Measurements from ENCODE around the gene CLDN1.

CLDN1 gene, protein sequence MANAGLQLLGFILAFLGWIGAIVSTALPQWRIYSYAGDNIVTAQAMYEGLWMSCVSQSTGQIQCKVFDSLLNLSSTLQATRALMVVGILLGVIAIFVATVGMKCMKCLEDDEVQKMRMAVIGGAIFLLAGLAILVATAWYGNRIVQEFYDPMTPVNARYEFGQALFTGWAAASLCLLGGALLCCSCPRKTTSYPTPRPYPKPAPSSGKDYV

DNA sequence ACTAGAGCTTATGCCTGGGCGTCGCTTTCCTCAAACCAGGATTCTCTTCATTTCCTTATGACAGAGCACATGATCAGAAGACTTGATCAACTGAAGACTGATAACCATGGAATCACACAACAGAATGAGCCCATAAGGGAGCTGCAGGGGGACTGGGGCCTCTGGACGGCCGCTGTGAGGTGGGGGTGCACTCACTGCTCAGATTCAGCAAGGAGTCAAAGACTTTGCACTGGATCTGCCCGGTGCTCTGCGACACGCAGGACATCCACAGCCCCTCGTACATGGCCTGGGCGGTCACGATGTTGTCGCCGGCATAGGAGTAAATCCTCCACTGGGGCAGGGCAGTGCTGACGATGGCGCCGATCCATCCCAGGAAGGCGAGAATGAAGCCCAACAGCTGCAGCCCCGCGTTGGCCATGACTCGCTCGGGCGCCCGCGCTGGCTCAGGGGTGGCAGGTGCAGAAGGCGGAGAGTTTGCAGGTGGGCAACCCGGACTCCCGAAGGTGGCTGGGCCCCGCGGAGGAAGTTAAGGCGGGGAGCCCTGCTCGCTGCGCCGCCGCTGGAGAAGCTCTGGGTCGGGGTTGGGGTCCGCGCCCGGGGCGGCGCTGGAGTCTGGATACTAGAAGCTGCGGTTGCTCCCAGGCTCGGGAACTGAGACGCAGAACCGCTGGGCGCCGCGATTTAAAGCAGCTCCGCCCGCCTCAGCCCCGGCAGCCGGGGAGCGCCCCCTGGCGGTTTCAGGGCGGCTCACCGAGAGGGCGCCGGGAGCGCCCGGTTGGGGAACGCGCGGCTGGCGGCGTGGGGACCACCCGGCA lies at the start of gene CLDN1:
Gene CLDN1 (minus strand): TSS at position 658 of the 815 bp plus-strand sequence. CDS start 240 bp downstream, at position 418.
- DNase-seq (ENCODE audit: low spot score), result peak; percentile 91

DNA sequence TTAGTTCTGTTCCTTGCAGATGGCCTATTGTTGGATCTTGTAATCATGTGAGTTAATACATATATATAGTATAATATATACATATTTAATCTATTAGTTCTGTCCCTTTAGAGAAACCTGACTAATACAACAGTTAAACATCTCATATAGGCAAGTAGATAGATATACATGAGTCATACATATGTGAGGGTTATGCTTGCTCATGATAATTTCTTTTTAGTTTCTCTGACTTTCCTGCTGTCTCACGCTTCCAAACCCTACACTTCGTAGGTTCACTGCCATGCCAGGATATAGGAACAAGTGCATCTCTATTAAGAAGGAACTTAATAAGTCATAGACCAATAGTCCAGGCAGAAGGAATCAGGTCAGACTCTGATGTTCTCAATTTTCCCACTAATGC lies 48.9 kb upstream of the CLDN1 start:
- no peak for DNase-seq (ENCODE audit: low spot score)

DNA sequence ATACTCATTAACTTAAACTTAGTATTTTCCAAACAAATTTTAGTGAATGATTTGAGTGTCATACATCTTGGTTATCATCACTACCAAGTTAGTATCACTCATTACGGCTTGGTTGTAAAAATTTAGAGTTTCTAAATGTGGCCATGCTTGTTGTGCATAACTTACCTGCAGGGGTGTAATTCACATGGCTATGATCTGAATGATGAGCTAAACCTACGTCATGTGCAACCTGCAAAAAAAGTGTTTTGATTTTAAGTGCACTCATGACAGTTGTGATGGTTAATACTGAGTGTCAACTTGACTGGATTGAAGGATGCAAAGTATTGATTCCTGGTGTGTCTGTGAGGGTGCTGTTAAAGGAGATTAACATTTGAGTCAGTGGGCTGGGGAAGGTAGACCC lies 48.1 kb upstream of the CLDN1 start:
- no peak for DNase-seq (ENCODE audit: low spot score)

DNA sequence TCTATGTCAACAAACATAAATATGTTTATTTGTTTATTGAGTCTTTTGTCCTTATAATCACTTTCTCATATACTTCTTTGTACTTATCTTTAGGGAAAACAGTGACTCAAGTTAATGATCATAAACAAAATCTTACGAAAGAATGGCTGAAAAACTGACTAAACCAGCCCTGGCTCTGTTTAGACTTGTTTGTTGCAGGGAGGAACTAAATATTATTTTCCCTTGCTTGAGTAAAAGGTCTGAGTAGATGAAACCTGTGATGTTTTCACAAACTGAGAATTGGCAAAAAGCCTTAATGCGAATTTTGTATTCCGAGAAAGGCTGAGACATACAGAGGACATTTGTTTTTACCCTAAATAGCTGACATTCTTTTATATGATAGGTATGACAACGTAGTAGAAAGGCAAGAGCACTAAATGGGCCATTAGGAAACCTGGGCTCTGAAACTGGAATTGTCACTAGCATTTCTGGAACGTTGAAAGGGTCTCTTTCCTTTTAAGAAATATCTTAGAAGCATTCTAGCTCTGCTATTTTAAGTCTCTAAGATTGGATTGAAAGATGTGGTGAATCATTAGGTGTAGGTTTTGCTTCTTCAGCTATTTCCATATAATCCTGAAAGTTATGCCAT lies 47.5 kb upstream of the CLDN1 start:
- no peak for DNase-seq (ENCODE audit: low spot score)

DNA sequence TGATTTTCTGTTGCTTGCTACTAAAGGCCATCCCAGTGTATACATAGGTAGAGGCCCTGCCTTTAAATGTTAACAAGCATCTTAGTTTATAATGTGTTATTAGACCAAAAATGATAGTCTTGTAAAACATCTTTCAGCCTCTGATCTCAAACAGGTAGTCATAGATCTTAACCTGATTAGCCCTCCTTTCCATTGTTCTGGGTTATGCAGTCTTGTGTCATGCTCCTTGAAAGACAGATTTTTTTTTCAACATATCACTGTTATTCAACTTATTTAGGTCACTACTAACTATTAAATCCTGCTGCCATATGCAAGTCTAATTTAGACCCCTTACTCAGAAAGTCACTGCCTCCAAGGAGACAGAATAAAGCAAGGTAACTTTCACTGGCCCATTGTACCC lies 46.6 kb upstream of the CLDN1 start:
- DNase-seq (ENCODE audit: low spot score), result no peak

DNA sequence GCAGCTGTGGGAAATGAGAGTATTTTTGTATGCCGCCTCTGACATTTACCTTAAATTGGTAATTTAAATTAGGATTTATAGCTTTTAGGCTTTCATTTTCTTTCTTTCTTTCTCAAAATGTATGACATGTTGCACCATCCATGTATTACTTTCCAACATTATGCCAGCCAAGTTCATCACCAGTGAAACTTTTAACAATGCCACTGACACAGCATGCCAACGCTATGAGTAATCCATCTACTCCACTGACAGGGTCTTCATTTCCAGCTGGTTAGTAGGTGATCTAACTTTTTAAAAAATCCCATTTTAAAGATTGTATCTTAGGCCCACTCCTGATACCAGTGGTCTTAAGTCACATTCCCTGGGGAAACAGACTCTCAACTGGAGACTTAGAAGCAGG lies 43.9 kb upstream of the CLDN1 start:
- DNase-seq (ENCODE audit: low spot score), result no peak

DNA sequence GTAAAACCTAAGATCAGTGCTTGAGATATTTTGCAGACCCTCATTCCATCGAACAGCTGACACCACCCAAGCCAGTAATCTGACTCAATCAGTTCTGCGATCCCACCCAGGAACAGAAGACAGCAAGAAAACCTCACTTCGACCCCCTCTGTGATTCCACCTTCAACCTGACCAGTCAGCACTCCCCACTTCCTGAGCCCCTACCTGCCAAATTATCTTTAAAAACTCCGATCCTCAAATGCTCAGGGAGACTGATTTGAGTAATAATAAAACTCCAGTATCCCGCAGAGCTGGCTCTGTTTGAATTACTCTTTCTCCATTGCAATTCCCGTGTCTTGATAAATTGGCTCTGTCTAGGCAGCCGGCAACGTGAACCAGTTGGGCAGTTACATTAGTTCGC lies 40.0 kb upstream of the CLDN1 start:
- no peak for DNase-seq (ENCODE audit: low spot score)

DNA sequence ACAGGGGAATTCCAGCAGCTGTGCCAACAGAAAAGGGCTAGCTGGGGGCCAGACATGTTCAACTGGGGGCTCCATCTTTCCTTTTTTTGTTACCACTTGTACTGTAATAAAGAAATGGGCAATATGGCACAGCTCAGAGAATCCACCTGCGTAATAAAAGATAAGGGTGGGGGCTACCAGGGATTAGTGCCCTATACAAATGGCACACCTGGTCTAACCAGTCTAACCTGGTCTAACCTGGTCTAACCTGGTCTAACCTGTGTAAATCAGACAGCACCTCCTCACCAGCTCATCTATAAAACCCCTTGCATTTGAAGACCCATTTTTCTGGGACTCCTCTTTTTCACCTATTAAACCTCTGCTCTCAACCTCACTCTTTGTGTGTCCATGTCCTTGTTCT lies 39.5 kb upstream of the CLDN1 start:
- DNase-seq (ENCODE audit: low spot score), result no peak

DNA sequence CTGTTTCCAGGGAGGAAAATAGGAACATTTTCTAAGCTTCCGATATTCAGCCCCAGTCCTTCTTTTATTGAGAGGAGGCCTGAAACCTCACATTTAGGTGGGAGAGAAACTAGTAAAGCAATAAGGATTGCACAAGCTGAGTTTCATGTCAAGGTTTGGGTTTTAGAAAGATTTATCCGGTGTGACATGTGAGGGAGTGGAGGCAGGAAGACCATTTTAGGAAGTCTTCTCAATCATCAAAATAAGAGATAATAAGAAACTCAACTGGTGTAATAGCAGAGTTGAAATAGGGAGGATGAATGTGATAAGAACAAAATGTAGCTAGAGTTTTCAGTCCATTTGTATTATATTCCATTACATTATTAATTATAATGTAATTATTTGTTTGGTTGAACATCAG lies 38.0 kb upstream of the CLDN1 start:
- no peak for DNase-seq (ENCODE audit: low spot score)

DNA sequence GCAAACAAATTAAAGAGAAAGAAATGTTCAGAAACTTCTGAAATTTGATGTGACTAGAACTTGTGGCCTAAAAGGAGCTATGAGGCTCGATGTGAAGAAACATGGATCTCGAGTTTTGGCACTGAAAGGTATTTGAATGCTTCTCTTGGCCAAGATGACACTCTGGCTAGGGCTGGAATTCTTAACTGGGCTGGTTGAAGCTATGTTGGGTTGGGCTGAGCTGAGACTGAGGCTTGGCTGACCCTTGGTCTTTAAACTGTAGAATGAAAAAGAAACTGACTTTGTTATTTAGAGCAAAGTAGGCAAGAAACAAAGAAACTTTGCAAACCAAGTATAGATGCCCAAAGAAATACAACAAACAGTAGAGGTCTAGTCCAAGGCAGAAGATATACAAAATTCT lies 37.6 kb upstream of the CLDN1 start:
- DNase-seq (ENCODE audit: low spot score), result no peak

DNA sequence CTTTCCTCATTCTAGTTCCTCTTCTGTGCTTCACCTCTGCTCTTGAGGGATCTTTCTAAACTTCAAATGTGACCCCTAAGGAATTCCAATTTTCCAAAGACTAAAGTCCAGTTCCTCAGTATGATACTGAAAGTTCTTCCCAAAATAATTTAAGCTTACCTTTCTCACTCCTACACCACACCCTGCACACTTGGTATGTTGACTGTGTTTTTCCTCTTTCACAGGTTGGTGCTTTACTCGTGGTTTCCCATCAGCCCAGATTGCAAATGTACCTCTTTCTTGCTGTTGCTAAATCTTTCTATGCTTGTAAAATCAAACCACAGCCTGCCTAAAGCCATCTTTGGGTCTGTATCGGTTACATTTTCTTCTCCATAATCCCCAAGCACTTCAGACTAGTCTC lies 35.2 kb upstream of the CLDN1 start:
- DNase-seq (ENCODE audit: low spot score), result no peak

DNA sequence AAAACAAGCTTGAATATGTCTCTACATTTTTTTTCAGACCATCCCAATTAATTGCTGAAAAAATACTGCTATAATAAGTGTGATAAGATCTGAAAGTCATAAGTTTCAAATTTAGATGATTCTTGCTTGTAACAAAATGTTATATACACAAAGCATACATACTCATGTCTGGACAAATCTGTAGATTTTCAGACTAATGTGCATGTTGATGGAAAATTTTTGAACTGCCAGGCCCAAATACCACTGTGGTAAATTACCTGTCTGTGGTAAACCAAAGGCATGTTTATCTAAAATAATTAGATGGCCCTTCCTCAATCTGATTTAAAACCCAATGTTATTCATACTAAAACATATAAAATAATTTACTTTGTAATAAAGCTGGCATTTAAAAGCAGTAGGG lies 34.0 kb upstream of the CLDN1 start:
- no peak for DNase-seq (ENCODE audit: low spot score)

DNA sequence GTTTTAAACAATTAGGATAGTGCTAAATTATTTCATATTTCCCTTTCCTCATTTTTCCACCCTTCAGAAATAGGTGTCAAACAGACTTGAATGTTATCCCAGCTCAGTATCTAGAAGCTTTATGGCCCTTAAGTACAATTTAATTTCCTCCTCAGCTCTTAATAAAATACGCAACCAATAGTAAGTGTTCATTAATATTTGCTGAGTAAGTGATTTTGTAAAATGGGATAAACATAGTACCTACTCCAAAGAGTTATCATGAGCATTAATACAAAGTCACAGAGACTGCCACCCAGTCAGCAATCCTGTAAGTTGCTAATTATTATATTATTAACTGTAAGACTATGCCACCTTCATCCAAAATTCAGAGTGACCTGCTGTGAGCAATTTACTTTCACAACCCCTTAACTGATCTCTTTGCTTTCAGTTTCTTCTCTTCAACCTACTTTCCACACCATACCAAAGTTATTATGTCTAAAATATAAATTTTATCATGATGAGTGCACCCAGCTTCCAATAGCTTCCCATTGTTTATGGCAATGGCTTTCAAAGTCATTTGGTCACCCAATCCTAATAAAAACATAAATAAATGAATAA lies 30.7 kb upstream of the CLDN1 start:
- DNase-seq (ENCODE audit: low spot score), result no peak

DNA sequence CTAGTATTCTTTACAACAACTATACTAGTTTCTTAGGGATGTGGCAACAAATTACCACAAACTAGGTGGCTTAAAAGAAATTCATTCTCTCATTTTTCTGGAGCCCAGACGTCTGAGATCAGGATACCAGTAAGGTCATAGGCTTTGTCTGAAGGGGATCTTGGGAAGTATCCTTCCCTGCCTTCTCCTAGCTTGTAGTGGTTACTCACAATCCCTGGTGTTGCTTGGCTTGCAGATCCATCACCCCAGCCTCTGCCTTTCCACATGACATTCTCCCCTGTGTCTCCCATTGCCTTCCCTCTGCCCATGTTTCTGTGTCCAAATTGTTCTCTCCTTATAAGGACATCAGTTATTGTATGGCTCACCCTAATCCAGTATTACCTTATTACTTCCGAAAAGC lies 24.3 kb upstream of the CLDN1 start:
- no peak for DNase-seq (ENCODE audit: low spot score)

DNA sequence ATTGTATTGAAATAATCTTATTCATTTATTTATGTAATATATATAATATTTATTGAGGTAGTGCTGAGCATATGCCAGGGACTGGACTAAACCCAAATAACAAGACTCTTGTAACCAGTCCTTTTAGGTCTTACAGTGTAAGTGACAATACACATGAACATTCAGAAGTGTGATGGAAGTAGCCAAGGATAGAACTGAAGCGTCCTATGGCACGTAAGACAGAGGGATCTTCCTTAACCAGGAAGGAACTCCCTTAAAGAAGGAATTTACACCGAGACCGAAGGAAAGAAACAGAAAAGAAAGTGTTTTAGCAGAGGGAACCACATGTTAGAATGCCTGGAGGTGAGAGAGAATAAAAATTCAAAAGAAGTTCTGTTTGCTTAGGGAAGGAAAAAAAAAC lies 23.6 kb upstream of the CLDN1 start:
- no peak for DNase-seq (ENCODE audit: low spot score)

DNA sequence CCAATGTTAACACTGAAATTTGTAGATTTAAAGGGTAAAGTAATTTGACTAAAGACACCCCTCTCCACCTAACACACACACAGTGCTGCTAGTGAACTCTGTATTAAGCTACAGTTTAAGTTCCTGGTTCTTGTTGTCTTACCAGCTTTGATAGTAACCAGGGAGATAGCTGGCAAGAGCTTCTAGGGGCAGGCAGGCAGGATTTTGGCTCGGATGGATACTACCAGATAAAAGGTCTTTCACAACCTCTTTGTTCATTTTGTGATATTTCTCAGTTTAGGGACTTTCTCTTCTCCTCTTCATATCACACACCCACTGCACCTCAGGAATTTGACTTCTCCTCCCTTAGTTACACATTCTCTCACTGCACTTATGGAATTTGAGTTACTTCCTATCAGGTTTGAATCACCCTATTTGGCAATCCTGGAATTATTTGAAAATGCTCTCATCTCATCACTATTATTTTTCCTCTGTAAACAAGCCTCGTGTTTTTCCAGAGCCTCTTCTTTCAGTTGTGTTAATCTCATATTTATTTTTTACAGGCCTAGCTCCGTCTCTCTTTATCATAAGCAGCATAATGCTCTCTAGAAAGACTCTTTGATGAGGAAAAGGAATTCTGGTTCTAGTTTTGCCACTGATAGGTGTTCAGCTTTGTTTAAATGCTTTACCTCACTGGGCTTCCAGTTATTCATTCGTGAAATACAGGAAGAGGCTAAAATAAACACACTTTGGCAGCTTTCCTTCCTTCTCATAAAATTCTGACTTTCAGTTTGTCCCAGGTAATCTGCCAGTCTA lies 23.0 kb upstream of the CLDN1 start:
- no peak for DNase-seq (ENCODE audit: low spot score)

DNA sequence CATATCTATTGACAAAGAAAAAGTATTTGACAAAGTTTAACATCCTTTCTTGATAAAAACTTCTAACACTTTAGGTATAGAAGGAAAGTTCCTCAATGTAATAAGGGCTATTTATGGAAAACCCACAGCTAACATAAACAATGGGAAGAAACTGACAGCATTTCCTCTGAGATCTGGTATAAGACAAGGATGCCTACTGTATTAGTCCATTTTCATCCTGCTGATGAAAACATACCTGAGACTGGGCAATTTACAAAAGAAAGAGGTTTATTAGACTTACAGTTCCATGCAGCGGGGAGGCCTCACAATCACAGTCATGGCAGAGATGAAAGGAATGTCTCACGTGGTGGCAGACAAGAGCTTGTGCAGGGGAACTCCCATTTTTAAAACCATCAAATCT lies 17.8 kb upstream of the CLDN1 start:
- DNase-seq (ENCODE audit: low spot score), result no peak

DNA sequence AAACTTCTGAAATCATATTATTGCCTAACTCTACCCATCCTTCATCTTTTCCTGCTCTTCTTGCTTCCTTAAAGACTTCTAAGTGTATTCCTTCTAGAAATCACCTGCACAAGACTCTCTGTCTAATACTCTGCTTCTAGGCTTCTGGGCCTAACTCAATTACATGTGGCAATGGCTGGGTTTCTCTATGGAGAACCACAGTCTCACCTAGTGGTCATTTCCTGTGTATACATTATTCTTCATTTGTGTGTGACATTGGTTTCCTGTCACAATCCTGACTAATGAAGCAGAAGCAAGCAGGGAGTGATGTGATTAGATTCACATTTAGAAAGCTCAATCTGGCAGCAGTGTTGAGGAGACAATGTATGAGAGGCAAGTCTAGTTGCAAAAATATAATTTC lies 16.9 kb upstream of the CLDN1 start:
- DNase-seq (ENCODE audit: low spot score), result no peak

DNA sequence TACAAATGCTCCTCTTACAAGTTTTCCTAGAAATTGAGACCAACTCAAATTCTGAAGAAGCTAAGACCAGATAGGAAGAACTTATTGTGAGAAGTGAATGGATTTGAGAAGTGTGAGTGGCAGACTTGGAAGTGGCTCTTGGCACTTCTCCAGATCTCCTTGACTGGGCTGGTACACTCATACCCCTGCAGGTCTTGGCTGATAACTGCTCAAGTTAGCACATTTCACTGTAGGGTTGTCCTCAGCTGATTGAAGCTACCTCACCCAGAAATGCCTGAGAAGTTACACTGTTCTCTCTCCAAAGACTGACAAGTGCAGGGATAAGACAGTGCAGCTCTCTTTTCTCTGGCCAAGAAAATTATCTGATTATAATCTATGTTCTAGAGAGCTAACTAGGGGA lies 16.5 kb upstream of the CLDN1 start:
- DNase-seq (ENCODE audit: low spot score), result no peak

DNA sequence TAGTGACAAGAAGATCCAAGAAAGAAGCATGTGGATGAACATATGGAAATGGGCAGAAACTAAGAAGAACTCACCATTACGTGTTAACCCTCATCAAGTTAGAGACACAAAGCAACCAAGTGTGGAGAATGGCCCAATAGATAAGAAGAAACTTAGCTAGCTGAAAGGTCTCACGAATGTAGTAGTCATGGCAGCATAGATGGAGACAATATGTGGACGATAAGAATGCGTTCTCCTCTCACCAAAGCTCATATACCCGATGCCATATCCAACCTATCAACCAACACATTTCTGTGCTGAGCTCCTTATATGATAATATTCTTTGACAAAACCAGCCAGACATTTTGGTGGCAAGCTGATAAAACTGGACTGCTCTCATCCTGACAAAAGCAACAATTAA lies 15.1 kb upstream of the CLDN1 start:
- no peak for DNase-seq (ENCODE audit: low spot score)

DNA sequence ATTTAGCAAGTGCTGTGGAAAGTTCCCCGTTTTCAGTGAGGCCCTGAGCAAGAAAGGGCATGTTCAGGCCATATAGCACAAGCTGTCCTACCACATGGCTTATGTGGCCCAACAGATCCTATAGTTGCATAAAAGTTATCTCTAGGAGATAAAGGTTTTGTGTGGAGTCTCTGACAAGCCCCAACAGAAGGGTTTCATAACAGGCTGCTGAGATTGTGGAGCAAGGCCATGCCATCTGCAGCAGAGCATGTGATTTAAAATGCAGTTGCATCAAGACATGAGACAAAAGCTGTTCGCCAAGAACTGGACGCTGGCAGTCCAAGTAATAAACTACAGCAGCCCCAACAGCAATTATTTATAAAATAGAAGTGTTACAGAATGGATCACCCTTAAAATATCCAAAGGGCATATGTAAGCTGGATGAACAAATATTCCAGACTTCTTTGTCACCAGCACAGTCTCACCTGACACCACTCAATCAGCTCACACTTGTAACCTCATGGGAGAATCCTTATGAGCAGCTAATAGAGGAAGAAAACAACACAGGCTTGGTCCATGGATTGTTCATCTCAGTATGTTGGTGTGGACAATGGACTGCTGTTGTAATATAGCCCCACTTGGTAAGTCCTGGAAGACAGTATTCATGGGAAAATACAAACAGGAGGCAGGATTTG lies 14.4 kb upstream of the CLDN1 start:
- DNase-seq (ENCODE audit: low spot score), result no peak

DNA sequence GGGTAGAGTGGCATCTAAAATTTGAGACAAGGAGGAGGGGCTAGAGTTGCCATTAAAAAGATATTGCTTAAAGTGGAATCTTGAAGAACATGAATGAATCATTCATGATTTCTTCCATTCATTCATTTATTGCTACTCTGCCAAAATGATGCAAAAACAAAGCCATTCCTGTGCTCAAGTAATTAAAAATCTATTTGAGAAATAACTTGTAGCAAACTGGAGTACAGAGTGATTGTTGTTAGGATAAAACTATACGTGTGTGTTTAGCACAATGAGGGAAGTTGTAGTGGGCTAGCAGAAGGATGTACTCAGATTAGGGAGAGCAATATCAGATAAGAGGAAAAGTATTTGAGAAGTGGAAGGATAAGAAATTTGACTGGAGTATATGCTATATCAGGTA lies 11.7 kb upstream of the CLDN1 start:
- DNase-seq (ENCODE audit: low spot score), result no peak
